ENCODE results near the gene RPS6KA2.
"Not testable (repeated sequence)": the region's sequence is repeated elsewhere in the genome, so short reads cannot be mapped to it uniquely, and the experiment has no call there.

DNA sequence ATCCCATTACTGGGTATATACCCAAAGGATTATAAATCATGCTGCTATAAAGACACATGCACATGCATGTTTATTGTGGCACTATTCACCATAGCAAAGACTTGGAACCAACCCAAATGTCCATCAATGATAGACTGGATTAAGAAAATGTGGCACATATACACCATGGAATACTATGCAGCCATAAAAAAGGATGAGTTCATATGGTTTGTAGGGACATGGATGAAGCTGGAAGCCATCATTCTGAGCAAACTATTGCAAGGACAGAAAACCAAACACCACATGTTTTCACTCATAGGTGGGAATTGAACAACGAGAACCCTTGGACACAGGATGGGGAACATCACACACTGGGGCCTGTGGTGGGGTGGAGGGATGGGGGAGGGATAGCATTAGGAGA lies 98.0 kb downstream of the RPS6KA2 start:
- TF ChIP-seq, protein P1, sequence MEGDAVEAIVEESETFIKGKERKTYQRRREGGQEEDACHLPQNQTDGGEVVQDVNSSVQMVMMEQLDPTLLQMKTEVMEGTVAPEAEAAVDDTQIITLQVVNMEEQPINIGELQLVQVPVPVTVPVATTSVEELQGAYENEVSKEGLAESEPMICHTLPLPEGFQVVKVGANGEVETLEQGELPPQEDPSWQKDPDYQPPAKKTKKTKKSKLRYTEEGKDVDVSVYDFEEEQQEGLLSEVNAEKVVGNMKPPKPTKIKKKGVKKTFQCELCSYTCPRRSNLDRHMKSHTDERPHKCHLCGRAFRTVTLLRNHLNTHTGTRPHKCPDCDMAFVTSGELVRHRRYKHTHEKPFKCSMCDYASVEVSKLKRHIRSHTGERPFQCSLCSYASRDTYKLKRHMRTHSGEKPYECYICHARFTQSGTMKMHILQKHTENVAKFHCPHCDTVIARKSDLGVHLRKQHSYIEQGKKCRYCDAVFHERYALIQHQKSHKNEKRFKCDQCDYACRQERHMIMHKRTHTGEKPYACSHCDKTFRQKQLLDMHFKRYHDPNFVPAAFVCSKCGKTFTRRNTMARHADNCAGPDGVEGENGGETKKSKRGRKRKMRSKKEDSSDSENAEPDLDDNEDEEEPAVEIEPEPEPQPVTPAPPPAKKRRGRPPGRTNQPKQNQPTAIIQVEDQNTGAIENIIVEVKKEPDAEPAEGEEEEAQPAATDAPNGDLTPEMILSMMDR (IDR thresholded peaks at IDR 0.05), result not testable (repeated sequence)
- not testable (repeated sequence) for TF ChIP-seq POLR2A (IDR thresholded peaks at IDR 0.05)

Data from Peyer's patch (tissue), 4 donors.